HG03175 (cell line): ENCODE data around the gene RASD2.

Experiments used
- ATAC-seq: cut with Tn5 transposase; IDR thresholded peaks from one replicate; pipeline ENCODE4 v1.9.1; 2021; ENCODE audit warnings: mild to moderate bottlenecking, moderate library complexity; ENCODE audit not compliant: unreplicated experiment

RASD2 gene

DNA sequence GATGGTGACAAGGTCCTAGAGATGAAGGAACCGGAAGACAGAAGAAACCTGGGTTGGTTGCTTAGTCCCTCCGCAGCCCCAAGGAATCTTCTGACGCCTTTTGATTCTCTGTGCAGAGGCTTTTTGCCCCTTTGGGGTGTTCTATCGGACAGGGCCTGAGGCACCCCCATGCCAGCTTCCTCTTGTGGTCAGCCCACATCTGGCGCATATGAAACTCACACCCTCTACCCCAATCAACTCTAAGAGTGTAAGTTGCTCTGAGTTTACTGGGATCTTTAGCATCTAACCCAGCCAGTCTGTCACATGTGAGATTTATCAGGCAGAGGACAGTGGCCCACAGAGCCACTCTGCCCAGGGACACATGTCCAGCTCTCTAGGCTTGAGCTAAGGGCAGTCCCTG is 17.4 kb downstream of the RASD2 start:
- no peak for ATAC-seq

DNA sequence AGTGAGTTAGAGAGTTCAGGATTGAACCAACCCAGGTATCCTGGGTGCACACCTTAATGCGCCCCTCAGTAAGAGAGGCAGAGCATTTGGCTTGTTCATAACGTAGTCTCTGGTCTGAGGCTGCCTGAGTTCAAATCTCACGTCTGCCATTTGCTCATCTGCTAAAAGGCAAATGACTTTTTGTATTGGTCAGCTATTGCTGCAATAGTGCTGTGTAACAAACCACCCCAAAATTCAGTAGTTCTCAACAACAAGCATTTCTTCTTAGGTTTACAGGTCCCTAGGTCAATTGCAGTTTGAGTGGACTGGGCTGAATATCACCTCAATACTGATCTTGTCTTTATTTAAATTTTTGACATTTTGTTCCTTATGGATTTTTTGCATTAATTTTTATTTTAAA is 18.1 kb downstream of the RASD2 start:
- no peak for ATAC-seq

GRCh38 chr22:35559354-35560005 is 18.8 kb downstream of the RASD2 start:
- ATAC-seq, result no peak

DNA sequence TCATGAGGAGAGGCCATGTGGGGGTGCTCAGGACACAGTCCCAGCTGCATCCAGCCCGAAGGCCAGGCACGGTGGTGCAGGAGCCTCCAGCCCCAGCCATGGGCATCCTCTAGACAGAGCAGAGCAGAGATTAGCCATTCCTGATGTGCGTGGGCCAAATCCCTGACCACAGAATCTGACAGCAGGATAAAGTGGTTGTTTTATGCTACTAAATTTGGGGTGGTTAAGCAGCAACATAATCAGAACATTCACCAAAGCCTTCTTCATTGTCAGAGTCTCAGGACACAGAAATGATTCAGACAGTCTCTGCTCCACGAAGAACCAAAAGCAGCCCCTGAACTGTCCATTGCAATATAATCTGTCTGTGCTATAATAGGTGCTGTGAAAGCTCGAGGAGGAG is 19.7 kb downstream of the RASD2 start:
- no peak for ATAC-seq

GRCh38 chr22:35560824-35561223 is 20.2 kb downstream of the RASD2 start:
- no peak for ATAC-seq

DNA sequence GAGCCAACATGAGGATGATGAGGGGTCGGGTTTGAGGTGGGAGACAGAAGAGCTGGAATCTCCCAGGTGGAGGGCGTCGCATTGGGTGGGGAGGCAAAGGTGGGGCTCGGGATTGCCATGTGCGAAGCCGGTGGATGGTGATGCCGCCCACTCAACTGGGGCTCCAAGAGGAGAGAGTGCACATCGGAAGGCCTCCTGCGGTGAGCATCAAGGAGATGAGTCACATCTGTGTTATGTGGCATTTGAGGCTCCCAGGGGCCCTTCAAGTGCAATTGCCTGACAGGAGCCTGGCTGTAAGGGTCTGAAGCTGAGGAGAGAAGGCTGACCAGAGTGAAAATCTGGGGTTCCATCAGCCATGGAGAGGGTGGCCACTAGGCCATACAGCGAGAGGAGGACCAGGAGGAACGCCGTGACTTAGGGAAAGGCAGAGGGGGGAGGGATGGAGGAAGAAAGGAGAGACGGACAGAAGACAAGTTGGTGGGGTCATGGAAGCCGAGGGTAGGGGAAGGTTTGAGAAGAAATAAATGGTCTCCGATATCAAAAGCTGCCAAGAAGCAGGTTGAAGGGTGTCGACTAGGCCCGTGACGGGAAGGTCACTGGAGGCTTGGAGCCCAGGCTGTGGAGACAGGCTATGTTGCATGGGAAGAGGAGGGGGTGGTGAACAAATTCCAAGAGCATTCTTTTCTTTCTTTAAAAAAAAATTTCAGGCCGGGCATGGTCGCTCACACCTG is 21.3 kb downstream of the RASD2 start:
- no peak for ATAC-seq

DNA sequence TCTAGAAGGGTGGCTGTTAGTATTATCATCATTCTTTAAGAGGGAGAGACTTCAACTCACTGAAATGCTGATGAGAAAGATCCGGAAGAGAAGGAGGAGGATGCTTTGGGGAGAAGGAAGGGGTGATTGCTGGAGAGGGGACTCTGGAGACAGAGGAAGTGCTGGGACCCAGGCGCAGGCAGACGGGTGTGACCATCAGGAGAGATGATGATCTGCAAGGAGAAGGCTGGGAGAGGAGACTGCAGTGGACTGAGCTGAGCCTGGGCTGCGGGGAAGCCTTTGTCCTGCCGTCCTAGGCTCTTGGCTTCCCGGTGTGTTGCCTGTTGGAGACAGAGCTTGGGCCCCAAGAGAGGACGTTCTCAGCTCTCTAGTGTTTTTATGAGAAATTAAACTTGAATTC is 22.6 kb downstream of the RASD2 start:
- no peak for ATAC-seq

DNA sequence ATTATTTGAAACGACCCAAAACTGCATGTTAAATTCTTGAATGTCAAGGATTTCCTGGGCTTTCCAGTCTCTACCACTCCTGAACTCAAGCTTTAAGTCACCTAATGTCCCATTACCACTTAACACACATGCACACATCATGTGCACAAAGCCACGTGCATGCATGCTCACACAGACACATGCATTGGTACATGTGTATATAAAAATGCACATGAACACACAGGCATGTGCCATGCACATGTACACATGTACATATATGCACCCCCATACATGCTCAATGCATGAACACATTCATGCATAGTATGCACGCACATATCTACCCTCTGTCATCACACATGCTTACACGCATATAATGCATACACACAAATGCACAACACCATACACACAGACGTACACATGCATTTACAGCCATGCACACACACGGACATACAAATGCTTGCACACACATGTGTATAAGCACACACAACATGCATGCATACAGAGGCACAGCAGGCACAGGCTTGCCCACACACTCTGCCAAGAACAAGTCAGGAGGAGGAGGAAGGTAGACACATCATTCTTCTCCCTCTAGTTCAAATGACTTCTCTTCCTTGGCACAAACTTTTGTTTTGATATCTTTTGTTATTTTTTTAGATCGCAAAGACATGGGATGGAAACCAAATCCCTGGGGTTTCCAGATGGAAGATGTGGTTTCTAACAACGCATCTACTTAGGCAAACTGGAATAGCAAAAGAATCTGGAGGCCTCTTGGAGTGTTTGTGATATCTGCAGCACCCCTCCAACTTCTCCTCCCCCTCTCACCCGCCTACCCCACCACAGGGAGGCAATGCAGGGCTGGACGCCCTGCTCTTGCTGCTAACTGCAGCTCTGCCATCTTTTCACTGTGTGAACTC is 24.6 kb downstream of the RASD2 start:
- no peak for ATAC-seq

GRCh38 chr22:35567351-35568141 is 26.9 kb downstream of the RASD2 start:
- no peak for ATAC-seq

DNA sequence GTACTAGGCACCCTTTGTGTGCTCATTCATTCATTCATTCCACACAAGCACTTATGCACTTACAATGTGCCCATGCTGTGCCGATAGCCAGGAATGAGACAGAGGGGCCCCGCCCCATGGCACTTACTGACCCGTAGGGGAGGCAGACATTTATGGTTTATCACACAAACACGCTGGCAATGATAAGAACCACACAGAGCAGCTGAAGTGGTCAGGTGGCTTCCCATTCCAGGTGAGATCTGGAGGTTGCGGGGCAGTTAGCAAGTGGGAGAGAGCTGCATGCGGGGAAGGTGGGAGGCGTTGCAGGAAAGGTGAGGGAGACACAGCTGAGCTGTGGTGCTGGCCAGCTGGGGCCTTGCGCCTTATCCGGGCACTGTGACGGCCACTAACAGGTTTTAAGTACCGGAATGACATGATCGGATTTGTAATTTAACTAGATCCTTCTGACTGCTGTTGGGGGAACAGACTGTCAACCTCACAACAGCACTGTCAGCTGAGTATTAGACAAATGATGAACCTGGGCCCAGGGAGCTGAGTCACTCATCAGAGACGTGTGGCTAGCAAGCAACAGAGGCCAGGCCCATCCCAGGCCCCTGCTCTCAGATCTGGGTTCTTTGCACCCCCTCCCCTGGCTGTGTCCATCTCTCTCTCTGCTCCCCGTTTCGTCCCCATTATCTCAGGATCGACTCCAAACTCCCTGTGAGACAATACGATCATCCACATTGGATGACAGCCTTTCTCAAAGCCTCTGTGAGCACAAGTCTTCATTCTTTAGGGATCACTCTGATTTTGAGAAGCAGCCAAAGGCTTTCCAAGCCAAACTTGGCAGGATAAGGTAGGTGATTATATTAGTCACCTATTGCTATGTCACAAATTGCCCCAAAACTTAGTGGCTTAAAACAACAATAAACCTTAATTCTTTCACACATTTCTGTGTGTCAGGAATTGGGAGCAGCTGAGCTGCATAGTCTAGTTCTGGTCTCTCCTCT is 28.4 kb downstream of the RASD2 start:
- ATAC-seq, result no peak

DNA sequence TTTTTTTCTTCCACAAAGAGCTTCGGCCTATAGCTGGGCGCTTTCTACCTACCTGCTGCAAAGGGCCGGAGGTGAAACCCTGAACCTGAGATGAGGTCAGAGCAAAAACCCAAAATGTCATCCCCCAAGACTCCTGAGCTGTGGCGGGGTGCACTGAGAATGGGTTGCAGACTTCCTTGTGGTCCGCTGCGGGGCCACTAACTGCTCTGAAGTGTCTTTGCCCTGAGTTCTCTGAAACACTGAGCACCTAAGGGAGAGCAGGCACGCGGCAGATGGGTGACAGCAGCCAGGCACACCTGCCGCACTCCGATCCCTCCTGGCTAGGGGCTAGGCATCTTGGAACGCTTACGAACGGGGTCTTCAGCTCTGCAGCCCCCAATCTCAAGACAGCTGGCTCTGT is 29.3 kb downstream of the RASD2 start:
- no peak for ATAC-seq

DNA sequence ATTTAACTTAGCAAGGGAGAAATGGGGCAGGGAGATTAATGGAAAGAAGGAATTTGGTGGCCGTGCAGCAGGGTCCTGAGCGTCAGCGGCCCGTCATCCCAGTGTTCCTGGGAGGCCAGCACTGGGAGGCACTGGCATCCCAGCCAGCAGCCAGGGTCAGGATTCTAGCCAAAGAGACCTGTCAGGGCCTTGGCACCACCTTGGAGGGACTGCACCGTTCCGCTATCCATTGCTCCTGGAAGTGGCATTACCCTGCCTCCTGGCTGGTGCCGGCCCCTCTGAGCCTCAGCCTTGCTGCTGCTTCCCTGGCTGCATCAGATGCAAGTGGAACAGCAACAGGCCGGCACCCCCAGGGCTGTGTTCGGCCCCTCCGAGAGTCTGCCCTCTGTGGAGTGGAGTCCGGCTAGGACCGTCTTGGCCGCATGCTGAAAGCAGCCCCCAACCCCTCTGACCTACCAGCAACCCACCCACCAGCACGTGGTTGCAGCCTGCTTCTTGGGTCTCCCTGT is 30.1 kb downstream of the RASD2 start:
- ATAC-seq, result no peak

GRCh38 chr22:35572556-35572955 is 31.9 kb downstream of the RASD2 start:
- ATAC-seq, result no peak

DNA sequence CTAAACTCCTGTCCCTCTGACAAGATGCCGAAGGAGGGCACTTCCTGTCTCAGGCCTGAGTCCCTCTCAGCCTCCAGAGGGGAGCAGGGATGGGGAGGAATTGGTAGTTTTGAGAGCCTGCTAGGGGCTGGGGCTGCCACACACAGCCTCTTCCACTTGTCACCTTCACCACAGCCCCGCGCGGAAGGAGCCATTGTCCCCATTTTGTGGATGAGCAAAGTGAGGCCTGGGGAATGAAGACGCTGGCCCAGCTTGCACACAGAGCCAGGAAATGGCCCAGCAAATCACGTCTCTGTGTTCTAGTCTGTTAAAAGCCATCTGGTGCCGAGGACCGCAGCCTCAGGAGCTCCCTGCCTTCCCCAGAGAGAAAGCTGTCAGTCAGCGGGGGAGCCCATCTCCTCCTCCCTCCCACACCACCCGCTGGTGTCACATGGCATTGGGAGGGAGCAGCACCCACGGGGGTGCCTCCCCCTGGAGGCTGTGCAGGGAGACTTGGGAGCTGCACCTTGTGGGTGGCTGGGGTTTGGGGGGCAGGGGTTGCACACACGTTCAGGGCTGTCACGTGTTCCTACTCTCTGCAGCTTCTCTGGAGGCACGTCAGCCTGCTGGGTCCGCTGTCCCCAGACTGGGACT is 34.6 kb downstream of the RASD2 start:
- ATAC-seq, result no peak

DNA sequence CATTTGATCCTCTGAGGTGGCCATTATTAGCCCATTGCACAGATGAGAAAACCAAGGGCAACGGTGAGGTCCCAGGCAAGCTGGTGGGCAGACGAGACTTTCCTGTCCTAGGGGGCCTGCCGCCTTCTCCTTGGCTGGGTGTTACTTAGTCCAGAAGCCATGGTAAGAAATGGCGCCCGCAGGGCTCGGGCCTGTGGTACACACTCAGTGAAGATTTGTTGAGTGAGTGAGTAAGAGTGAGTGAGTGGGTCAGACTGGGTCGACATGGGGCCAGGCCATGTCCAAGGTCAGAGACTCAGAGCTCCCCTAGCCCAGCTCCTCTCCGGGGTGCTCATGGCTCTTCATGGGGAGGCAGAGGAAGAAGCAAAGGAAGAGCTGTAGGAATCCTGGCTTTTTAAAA is 36.0 kb downstream of the RASD2 start:
- no peak for ATAC-seq

- ATAC-seq, result no peak
Measured at GRCh38 chr22:35577799-35578659, 37.4 kb downstream of the RASD2 start.

DNA sequence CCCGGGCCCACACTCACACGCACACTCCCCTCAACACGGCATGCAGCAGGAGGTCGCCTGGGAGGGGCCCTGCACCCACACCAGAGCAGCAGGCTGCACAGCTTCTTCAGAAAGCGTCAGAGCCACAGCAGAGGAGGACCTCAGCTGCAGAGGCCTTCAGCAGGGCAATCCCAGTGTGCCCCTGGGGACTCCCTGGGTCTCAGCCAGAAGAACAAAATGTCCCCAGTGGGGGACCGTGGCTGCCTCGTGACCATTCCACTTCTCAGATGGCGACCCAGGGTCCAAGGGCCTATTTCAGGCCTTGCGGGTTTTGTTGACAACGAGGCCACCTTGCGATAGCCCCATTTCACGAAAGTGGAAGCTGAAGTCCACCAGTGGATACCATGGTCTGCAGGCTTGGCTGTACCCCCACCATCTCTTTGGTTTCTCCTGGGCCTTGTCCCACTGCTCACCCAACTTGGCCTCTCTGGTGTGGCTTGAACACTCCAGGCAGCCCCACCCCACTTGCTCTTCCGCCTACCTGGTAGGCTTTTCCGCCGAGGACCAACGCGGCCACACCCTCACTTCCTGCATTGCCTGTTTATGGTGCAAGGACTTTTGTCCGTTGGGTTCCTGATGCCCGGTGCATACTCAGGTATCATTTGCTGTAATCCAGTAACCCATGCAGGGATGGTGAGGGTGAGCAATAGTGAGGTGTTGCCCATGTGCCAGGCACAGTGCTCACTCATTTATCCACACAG is 38.4 kb downstream of the RASD2 start:
- ATAC-seq, result no peak
